Cardiac muscle cell (in vitro differentiated cells and primary cell): ENCODE measurements around the gene TMEM220. TPM values are rescaled to one million over a fixed set of nuclear protein-coding genes. Genes with fewer than 3 reads are reported as not detected.
"Not testable (repeated sequence)": the region's sequence is repeated elsewhere in the genome, so short reads cannot be mapped to it uniquely, and the experiment has no call there.

Experiments used
- DNase-seq, 2 donors: peaks; one replicate each; pipeline versions ENCODE4 v3.0.0 to v3.0.0-alpha.2; 2010 to 2017; ENCODE audit warnings: low read depth in 1 of 2, low spot score in 1 of 2
- H3K27ac ChIP-seq: fragments of 200-600 bp; sonication (generic); 2 replicates; pipeline ENCODE4 v1.5.1; 2016
- H3K27me3 ChIP-seq: fragments of 200-600 bp; sonication (generic); 2 replicates; pipeline ENCODE4 v1.6.0; 2016; ENCODE audit warnings: control low read depth
- H3K36me3 ChIP-seq: fragments of 200-600 bp; sonication (generic); 2 replicates; pipeline ENCODE4 v1.5.1; 2016; ENCODE audit warnings: control low read depth
- H3K4me1 ChIP-seq: fragments of 200-600 bp; sonication (generic); 2 replicates; pipeline ENCODE4 v1.8.1; 2017; ENCODE audit warnings: low read depth, mild to moderate bottlenecking, mixed run types
- H3K4me3 ChIP-seq: fragments of 200-600 bp; sonication (generic); 2 replicates; pipeline ENCODE4 v1.5.1; 2016; ENCODE audit warnings: mild to moderate bottlenecking
- H3K9me3 ChIP-seq: fragments of 200-600 bp; sonication (generic); 2 replicates; pipeline ENCODE4 v1.5.1; 2017; ENCODE audit warnings: low read depth, mild to moderate bottlenecking, control low read depth
- polyA plus RNA-seq: library from polyadenylated mRNA; unstranded; fragments of >200 nt; fragmentation: Nextera tagmentation; extraction: Ambion mirVana; gene quantifications from 2 replicates; pipeline ENCODE4 v1.2.1, GENCODE V29; 2016
- total RNA-seq: library from RNA; depleted of rRNA; stranded (reverse); fragments of >200 nt; gene quantifications from 2 replicates; pipeline ENCODE4 v1.2.3, GENCODE V29; 2016
- TF ChIP-seq, protein P1 (sequence below): IDR thresholded peaks from 2 replicates; pipeline ENCODE4 v1.5.1; 2012; ENCODE audit warnings: low read depth, mild to moderate bottlenecking, low read length

TMEM220 gene
- total and polyA plus RNA-seq, 2 experiments from 2014 or later: 0.15 to 2.8 TPM

DNA sequence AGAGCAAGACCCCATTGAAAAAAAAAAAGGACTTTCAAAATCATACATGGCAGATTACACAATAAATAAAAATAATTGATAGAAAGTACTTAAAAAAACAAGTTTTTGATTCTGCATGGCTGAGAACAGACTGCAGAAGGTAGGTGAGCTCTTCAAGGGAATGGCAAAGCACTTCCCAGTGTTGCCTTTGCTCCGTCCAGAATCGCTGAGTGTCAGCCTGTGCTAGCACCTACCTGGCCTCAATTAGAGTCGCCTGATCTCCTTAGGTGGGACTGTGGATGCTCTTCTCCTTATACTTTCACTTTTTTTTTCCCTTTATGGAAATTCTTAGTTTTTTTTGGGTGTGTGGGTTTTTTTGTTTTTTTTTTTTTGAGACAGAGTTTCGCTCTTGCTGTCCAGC lies 6.0 kb upstream of the TMEM220 start:
- TF ChIP-seq, protein P1, sequence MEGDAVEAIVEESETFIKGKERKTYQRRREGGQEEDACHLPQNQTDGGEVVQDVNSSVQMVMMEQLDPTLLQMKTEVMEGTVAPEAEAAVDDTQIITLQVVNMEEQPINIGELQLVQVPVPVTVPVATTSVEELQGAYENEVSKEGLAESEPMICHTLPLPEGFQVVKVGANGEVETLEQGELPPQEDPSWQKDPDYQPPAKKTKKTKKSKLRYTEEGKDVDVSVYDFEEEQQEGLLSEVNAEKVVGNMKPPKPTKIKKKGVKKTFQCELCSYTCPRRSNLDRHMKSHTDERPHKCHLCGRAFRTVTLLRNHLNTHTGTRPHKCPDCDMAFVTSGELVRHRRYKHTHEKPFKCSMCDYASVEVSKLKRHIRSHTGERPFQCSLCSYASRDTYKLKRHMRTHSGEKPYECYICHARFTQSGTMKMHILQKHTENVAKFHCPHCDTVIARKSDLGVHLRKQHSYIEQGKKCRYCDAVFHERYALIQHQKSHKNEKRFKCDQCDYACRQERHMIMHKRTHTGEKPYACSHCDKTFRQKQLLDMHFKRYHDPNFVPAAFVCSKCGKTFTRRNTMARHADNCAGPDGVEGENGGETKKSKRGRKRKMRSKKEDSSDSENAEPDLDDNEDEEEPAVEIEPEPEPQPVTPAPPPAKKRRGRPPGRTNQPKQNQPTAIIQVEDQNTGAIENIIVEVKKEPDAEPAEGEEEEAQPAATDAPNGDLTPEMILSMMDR: no peak
- peaks cover 10% of the 10 kb centered on the region for H3K4me1 ChIP-seq
- H3K4me3 ChIP-seq: no peak overlapping the region
- no peaks in the 10 kb centered on the region for H3K27me3 ChIP-seq
- H3K36me3 ChIP-seq: no peaks in the 10 kb centered on the region
- no peak overlapping the region for H3K27ac ChIP-seq
- H3K9me3 ChIP-seq: no peaks in the 10 kb centered on the region
- no peak for DNase-seq

DNA sequence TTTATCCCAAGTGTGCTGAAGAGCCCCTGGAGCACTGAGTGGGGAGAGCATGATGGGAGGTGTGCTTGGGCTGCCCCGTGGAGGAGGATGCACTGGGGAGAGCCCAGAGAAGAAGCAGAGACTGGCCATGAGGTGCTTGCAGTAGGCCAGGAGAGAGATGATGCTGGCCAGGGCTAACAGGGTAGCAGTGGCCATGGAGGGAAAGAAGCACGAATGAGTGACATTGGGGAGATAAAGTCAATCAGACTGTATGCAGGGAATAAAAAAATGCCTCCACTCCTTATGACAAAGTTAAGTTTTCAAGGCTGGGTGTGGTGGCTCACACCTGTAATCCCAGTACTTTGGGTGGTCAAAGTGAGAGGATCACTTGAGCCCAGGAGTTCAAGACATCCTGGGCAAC lies 5.4 kb upstream of the TMEM220 start:
- TF ChIP-seq, protein P1: no peak
- no peaks in the 10 kb centered on the region for H3K27me3 ChIP-seq
- H3K4me3 ChIP-seq: no peak overlapping the region
- no peaks in the 10 kb centered on the region for H3K36me3 ChIP-seq
- DNase-seq: no peak
- H3K27ac ChIP-seq: no peak overlapping the region
- H3K9me3 ChIP-seq: no peaks in the 10 kb centered on the region
- peaks cover 10% of the 10 kb centered on the region for H3K4me1 ChIP-seq

DNA sequence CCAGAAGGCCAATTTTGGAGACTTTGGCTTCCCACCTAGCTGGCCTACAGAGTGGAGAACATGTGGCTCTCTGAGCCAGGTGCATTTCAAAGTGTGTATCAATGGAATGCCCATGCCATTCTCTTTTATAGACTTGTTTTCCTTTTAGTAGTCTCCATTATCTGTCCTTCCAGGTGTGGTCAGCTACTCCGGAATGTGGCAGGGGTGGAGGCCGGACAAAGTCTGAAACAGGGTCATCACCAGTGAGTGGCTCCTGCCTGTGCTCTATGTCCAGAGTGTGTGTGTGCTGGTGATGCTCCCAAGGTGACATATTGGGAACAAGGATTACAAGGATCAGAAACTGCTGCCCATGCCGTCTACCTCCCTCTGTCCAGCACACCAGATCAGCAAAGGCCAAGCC lies 3.8 kb upstream of the TMEM220 start:
- Histone ChIP-seq H3K4me3 (no peak overlapping the region), H3K36me3 (no peaks in the 10 kb centered on the region)

DNA sequence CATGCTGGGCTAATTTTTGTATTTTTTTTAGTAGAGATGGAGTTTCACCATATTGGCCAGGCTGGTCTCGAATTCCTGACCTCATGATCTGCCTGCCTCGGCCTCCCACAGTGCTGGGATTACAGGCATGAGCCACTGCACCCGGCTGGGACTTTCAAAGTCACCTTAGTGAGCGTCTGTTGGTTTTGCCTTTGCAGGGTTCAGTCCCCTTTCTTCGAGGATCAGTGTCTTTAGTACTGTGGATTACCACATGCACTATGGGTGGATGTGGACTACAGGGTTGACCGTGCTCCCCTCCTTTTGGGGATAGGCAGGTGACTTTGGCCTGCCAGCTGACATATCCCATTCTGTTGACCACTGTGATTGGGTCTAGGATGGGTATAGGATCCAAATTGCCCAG lies 2.3 kb upstream of the TMEM220 start:
- DNase-seq: not testable (repeated sequence)

More for the DNA sequence above, 3.8 kb upstream of the TMEM220 start:
- Histone ChIP-seq H3K27me3 (no peaks in the 10 kb centered on the region), H3K9me3 (no peaks in the 10 kb centered on the region), H3K4me1 (peaks cover 5% of the 10 kb centered on the region), H3K27ac (no peak overlapping the region)
- no peak for DNase-seq
- TF ChIP-seq, protein P1: no peak

DNA sequence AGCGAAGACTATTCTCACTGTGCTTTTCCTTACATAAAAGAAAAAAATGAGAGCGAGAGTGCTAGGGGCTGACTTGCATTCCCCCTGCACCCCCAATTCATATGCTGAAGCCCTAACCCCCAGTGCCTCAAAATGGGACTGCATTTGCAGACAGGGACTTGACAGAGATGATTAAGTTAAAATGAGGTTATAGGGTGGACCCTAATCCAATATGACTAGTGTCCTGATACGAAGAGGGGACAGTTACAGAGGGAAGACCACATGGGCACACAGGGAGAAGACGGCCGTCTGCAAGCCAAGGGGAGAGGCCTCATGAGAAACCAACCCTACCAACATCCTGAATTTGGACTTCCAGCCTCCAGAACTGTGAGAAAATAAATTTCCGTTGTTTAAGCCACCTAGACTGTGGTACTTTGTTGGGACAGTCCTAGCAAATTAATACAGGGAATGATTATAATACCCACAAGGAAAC lies 1.6 kb upstream of the TMEM220 start:
- Histone ChIP-seq H3K27ac (no peak overlapping the region), H3K4me3 (no peak overlapping the region), H3K9me3 (no peaks in the 10 kb centered on the region), H3K4me1 (no peaks in the 10 kb centered on the region), H3K27me3 (no peaks in the 10 kb centered on the region), H3K36me3 (no peaks in the 10 kb centered on the region)
- TF ChIP-seq, protein P1: no peak
- no peak for DNase-seq

More for the DNA sequence above, 2.3 kb upstream of the TMEM220 start:
- H3K4me3 ChIP-seq, H3K27ac ChIP-seq, H3K9me3 ChIP-seq, H3K27me3 ChIP-seq, H3K4me1 ChIP-seq, H3K36me3 ChIP-seq: not testable (repeated sequence)

DNA sequence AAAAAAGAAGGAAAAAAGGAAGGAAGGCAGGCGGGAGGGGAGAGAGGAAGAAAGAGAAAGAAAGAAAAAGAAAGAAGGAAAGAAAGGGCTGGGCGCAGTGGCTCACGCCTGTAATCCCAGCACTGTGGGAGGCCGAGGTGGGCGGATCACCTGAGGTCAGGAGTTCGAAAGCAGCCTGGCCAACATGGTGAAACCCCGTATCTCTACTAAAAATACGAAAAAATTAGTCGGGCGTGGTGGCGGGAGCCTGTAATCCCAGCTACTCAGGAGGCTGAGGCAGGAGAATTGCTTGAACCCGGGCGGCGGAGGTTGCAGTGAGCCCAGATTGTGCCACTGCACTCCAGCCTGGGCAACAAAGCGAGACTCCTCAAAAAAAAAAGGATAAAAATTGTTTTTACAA lies 424 bp upstream of the TMEM220 start:
- not testable (repeated sequence) for H3K27me3 ChIP-seq, H3K27ac ChIP-seq, H3K9me3 ChIP-seq, H3K4me1 ChIP-seq, DNase-seq, H3K36me3 ChIP-seq
- H3K4me3 ChIP-seq: peak overlapping the region; percentile 42
